Measurements from ENCODE around the gene FAM72B. TPM values are rescaled to one million over a fixed set of nuclear protein-coding genes. Genes with fewer than 3 reads are reported as not detected.
"Not testable (repeated sequence)": the region's sequence is repeated elsewhere in the genome, so short reads cannot be mapped to it uniquely, and the experiment has no call there.

FAM72B gene
- 0.82 TPM for total RNA-seq

DNA sequence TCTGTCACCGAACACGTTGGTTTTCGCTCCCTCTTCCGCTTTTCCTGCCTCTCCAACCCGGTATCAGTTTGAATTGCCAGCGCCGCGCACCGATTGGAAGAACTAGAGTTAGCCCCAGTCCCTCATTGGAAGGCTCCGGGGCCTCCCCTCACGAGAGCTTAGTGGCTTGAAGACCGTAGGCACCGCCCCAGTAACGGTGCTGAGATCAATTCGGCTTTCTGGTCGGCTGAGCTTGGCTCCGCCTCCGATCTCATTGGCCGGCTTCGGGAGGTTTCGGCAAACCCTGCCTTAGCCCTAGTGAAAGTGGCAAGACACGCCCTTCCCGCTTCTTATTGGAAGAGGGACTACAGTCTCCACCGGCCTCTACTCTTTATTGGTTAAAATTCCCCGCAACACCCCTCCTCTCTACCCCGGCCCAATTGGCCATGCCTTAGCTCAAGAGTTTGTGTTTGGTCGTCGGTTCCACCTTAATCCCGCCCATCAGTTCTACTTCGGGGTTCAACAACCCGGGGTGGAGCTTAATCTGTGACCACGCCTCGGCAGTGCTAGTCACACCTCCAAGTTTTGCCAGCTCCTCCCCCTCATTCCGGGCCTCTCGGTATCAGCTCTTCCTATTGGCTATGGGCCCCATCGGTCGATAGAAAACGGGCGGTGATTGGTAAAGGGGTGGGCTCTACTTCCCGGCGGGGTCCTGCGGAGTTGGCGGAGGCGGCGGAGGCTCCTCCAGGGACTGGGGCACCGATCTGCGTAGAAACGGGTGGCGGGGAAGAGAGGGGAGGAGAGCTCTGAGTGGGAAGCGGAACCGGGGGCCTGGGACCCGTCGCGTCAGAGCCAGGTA, at the start of gene FAM72B, which contains the start of gene SRGAP2C:
Gene FAM72B, minus strand, starts transcription at position 51 of the 838 bp plus-strand sequence. CDS start 851 bp downstream, outside the sequence.
Gene SRGAP2C, plus strand, starts transcription at position 686 of the 838 bp plus-strand sequence. CDS start 2,472 bp downstream, outside the sequence.
- not testable (repeated sequence) for DNase-seq (ENCODE audit: low spot score in 2 of 2)
- FAIRE-seq = peak; percentile 96

GRCh38 chr1:121232445-121233125, 48.4 kb upstream of the FAM72B start:
- not testable (repeated sequence) for FAIRE-seq; DNase-seq (ENCODE audit: low spot score in 2 of 2)

DNA sequence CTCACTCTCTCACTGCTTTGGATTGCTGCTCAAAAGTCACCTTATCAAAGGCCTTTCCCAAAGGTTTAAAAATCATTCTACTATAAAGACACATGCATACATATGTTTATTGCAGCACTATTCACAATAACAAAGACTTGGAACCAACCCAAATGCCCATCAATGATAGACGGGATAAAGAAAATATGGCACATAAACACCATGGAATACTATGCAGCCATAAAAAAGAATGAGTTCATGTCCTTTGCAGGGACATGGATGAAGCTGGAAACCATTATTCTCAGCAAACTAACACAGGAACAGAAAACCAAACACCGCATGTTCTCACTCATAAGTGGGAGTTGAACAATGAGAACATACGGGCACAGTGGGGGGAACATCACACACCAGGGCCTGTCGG, 46.5 kb upstream of the FAM72B start:
- not testable (repeated sequence) for FAIRE-seq; DNase-seq (ENCODE audit: low spot score in 2 of 2)

DNA sequence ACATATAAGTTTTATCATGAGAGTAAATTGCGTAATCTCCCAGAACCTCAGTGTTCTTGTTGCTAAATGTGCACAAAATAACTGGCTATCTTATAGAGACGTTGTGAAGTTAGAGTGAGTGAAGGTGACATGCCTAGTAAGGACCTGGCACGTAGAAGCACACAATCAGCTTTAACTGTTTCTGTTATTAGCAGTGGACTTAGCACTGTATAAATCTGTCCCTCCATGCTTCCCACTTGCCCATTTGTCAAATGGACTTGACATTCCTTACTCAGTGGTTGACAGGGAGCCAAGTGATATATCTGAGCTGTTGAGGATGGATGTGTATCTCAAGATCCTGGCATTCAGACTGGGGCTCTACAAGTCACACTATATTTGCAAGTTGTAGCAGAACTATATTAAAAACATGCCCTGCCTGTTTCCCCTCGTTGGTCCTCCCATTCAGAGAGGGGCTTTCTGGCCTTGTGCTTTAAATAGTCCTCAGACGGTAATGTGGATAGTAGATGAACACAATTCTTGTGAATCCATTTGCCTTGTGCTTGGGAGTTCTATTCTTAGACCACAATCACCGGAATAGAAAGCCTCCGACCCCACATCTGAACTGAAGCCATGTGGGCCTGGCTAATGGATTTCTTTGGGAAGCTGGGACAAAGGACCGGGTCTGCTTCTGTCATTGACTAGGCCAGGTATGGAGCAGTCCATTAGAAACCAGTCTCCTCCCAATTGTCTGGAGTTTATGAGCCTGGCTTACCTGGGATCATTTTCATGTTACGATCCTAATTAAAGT, 43.6 kb upstream of the FAM72B start:
- FAIRE-seq; DNase-seq (ENCODE audit: low spot score in 2 of 2): not testable (repeated sequence)

- not testable (repeated sequence) for DNase-seq (ENCODE audit: low spot score in 2 of 2); FAIRE-seq
These were observed 42.8 kb upstream of the FAM72B start for GRCh38 chr1:121226925-121227324.

DNA sequence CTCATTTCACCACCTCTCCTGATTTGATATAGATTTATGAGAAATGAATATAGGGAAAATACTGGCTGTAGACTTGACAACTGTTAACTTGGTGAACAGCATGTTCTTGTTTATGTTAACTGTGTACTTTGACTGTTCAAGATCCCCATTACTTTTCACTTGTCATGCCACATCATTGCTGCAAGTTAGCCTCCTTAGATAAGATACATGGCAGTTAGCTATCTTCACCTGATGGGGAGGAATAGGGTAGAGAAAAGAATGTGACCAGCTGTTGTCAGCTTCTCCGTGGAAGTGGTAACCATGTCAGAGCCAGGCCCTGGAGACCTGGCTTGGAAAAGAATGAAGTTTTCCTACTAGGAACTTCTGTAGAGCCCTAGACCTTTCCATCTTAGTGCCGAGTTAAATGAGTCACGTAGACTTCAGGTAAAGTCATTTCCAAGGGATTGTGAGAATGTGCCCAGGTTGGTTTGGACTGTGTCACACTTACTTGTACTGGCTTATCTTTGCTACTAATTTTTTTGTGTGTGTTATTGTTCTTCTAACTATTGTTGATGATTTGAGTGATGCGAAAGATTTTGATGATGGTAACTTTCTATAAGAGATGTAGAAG, 42.3 kb upstream of the FAM72B start:
- not testable (repeated sequence) for DNase-seq (ENCODE audit: low spot score in 2 of 2); FAIRE-seq

DNA sequence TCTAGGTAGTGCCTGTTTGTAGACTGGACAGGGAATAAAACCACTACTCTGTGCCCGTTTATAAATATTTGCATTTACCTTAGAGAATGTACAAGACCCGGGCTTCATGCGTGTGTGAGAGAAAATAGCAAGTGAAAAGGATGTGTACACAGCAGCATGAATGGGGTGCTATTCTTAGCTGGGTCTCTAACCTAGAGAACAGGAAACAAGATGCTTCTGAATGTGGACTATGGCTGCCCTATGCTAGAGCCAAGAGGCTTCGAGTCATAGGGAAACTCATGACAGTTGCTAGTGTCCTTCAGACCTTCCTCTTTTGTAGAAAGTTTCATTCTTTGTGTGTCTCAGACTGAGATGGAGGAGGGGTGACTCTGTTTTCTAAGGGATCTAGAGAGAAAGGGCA, 40.6 kb upstream of the FAM72B start:
- DNase-seq (ENCODE audit: low spot score in 2 of 2); FAIRE-seq: not testable (repeated sequence)

- FAIRE-seq; DNase-seq (ENCODE audit: low spot score in 2 of 2): not testable (repeated sequence)
These were observed 37.6 kb upstream of the FAM72B start for GRCh38 chr1:121221770-121222169.

GRCh38 chr1:121216676-121217075, 32.5 kb upstream of the FAM72B start:
- not testable (repeated sequence) for FAIRE-seq; DNase-seq (ENCODE audit: low spot score in 2 of 2)

- FAIRE-seq; DNase-seq (ENCODE audit: low spot score in 2 of 2): not testable (repeated sequence)
These were observed 31.7 kb upstream of the FAM72B start for GRCh38 chr1:121215699-121216417.

DNA sequence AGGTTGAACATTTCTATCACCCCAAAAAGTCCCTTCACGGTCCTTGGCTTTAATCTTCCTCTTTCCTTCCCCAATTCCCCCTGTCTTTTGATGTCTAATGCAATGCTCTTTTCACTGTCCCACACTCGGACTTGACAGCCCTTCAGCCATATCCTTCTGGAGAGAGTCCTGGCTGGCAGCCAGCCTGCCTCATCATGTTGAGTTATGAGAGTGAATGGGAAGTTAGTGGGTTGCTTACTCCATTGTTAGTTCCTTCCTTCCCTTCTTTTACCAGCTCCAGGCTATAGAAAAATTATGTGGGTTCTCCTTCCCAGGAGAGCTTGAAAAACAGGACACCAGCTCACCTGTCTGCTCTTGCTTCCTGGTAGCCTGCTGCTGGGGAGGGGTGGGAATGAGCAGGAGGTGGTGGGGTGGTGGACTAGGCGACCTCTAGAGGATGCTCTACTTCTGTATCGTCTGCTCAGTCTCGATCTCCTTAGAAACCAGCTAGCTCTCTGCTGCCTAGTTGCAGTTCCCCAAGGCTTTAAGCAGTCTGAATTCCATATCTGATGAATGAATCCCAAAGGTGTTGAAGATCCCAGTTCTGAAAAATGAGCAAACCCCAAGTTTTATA, 30.5 kb upstream of the FAM72B start:
- DNase-seq (ENCODE audit: low spot score in 2 of 2); FAIRE-seq: not testable (repeated sequence)

DNA sequence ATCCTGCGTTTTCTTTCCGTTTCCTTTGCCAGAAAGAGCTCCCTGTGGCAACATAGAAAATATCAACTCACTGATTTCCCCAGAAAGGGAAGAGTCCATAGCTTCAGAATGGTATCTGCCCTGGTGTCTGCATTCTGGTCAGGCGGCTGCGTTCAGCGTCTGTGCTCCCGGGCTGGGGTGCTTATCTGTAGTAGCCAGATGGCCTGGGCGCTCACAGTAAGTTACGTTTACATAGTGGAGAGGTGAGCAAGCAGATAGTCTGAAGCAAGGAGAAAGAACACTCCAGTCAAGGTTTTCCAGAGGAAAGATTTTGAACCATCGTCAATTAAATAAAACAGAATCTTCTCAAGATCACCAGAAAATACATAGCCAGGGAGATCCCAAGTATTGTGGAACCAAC, 29.4 kb upstream of the FAM72B start:
- not testable (repeated sequence) for DNase-seq (ENCODE audit: low spot score in 2 of 2); FAIRE-seq

GRCh38 chr1:121210778-121211177, 26.6 kb upstream of the FAM72B start:
- DNase-seq (ENCODE audit: low spot score in 2 of 2); FAIRE-seq: not testable (repeated sequence)

- not testable (repeated sequence) for FAIRE-seq; DNase-seq (ENCODE audit: low spot score in 2 of 2)
These were observed 24.2 kb upstream of the FAM72B start for GRCh38 chr1:121208375-121208774.

DNA sequence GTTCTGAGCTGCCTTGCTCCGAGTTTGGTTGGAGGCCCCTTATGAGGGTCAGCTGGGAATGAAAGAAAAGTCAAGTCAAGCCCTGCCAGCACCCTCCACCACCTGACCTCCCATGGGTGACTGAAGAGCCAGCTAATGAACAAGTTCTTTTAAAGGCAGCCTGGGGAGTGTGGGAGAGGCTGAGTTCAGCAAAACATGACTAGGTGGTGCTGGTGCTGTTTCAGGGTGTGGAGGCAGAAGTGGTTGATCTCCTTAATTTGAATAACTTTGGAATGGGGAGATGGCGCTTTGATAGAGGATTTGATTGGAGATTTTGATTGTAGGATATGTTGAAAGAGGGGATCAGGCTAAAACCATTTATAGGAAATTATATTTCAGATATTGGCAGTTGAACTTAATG, 23.2 kb upstream of the FAM72B start:
- FAIRE-seq; DNase-seq (ENCODE audit: low spot score in 2 of 2): not testable (repeated sequence)

GRCh38 chr1:121205786-121206711, 21.9 kb upstream of the FAM72B start:
- not testable (repeated sequence) for FAIRE-seq; DNase-seq (ENCODE audit: low spot score in 2 of 2)

- not testable (repeated sequence) for FAIRE-seq; DNase-seq (ENCODE audit: low spot score in 2 of 2)
These were observed 18.8 kb upstream of the FAM72B start for GRCh38 chr1:121202986-121203385.

Measured in frontal cortex (tissue), 4 donors.